ENCODE data around the gene ADCYAP1R1. TPM values are rescaled to one million over a fixed set of nuclear protein-coding genes. Genes with fewer than 3 reads are reported as not detected.

The ADCYAP1R1 gene
- total RNA-seq, 2 experiments from 2014 or later, result not detected

- Histone ChIP-seq H3K9me2 (ENCODE audit: insufficient read depth, low read length) (no peaks in the 10 kb centered on the region), H3K4me1 (ENCODE audit: insufficient read depth, low read length, poor library complexity, severe bottlenecking) (no peaks in the 10 kb centered on the region), H3K4me2 (ENCODE audit: low read length) (no peak overlapping the region), H3K4me3 (ENCODE audit: low read depth, low read length, poor library complexity, severe bottlenecking) (no peak overlapping the region), H3K9me3 (ENCODE audit: low read length) (no peaks in the 10 kb centered on the region), H3K36me3 (ENCODE audit: insufficient read depth, low read length) (no peaks in the 10 kb centered on the region), H3K79me2 (ENCODE audit: insufficient read depth, low read depth, low read length) (no peaks in the 10 kb centered on the region), H3K27ac (ENCODE audit: low read depth, low read length, poor library complexity, severe bottlenecking) (no peak overlapping the region), H4K20me1 (ENCODE audit: insufficient read depth, low read length) (no peaks in the 10 kb centered on the region), H2AFZ (ENCODE audit: low read length) (no peak overlapping the region)
- intact Hi-C loops (cut with micrococcal nuclease; ENCODE audit: unreplicated experiment), result no loop called here
- DNase-seq (ENCODE audit: low spot score), result no peak
- POLR2A ChIA-PET, result no interaction called here
- no peak for TF ChIP-seq CTCF (conservative IDR thresholded peaks at IDR 0.05; ENCODE audit: low read length)
- TF ChIP-seq EZH2phosphoT487 (IDR thresholded peaks at IDR 0.05; ENCODE audit: borderline replicate concordance, low read depth, low read length), result no peak
- CTCF ChIA-PET (ENCODE audit: unreplicated experiment), result no interaction called here
- BruUV-seq (replicated peaks), result no TSS peak
These were observed 6.6 kb downstream of the ADCYAP1R1 start for GRCh38 chr7:31058688-31059087.

GRCh38 chr7:31059551-31059950 is 7.4 kb downstream of the ADCYAP1R1 start:
- H3K36me3 ChIP-seq (ENCODE audit: insufficient read depth, low read length), result no peaks in the 10 kb centered on the region
- TF ChIP-seq EZH2phosphoT487 (IDR thresholded peaks at IDR 0.05; ENCODE audit: borderline replicate concordance, low read depth, low read length) (no peak), CTCF (conservative IDR thresholded peaks at IDR 0.05; ENCODE audit: low read length) (no peak)
- H2AFZ ChIP-seq (ENCODE audit: low read length), result no peak overlapping the region
- no peaks in the 10 kb centered on the region for H3K9me3 ChIP-seq (ENCODE audit: low read length)
- CTCF ChIA-PET (ENCODE audit: unreplicated experiment), result interaction anchor here (0.7 kb wide), 1 partner anchor 35 kb away, joined by 9 read pairs; no protein-coding TSS in a partner anchor
- POLR2A ChIA-PET, result no interaction called here
- no TSS peak for BruUV-seq (replicated peaks)
- H3K4me3 ChIP-seq (ENCODE audit: low read depth, low read length, poor library complexity, severe bottlenecking), result no peak overlapping the region
- no peak overlapping the region for H3K27ac ChIP-seq (ENCODE audit: low read depth, low read length, poor library complexity, severe bottlenecking)
- intact Hi-C loops (cut with micrococcal nuclease; ENCODE audit: unreplicated experiment), result no loop called here
- no peaks in the 10 kb centered on the region for H3K9me2 ChIP-seq (ENCODE audit: insufficient read depth, low read length)
- DNase-seq (ENCODE audit: low spot score), result no peak
- no peaks in the 10 kb centered on the region for H3K4me1 ChIP-seq (ENCODE audit: insufficient read depth, low read length, poor library complexity, severe bottlenecking)
- no peaks in the 10 kb centered on the region for H3K79me2 ChIP-seq (ENCODE audit: insufficient read depth, low read depth, low read length)
- H4K20me1 ChIP-seq (ENCODE audit: insufficient read depth, low read length), result no peaks in the 10 kb centered on the region
- H3K4me2 ChIP-seq (ENCODE audit: low read length), result no peak overlapping the region

- H3K79me2 ChIP-seq (ENCODE audit: insufficient read depth, low read depth, low read length), result no peaks in the 10 kb centered on the region
- TF ChIP-seq EZH2phosphoT487 (IDR thresholded peaks at IDR 0.05; ENCODE audit: borderline replicate concordance, low read depth, low read length), result no peak
- no peak for TF ChIP-seq CTCF (conservative IDR thresholded peaks at IDR 0.05; ENCODE audit: low read length)
- no peak overlapping the region for H3K27ac ChIP-seq (ENCODE audit: low read depth, low read length, poor library complexity, severe bottlenecking)
- no peak overlapping the region for H3K4me2 ChIP-seq (ENCODE audit: low read length)
- no peak overlapping the region for H2AFZ ChIP-seq (ENCODE audit: low read length)
- DNase-seq (ENCODE audit: low spot score), result no peak
- no TSS peak for BruUV-seq (replicated peaks)
- CTCF ChIA-PET (ENCODE audit: unreplicated experiment), result interaction anchor here (1.0 kb wide), 1 partner anchor 15 kb away, joined by 3 read pairs; no protein-coding TSS in a partner anchor
- intact Hi-C loops (cut with micrococcal nuclease; ENCODE audit: unreplicated experiment), result no loop called here
- H3K9me2 ChIP-seq (ENCODE audit: insufficient read depth, low read length), result no peaks in the 10 kb centered on the region
- H3K9me3 ChIP-seq (ENCODE audit: low read length), result no peaks in the 10 kb centered on the region
- POLR2A ChIA-PET, result no interaction called here
- H3K4me1 ChIP-seq (ENCODE audit: insufficient read depth, low read length, poor library complexity, severe bottlenecking), result no peaks in the 10 kb centered on the region
- no peak overlapping the region for H3K4me3 ChIP-seq (ENCODE audit: low read depth, low read length, poor library complexity, severe bottlenecking)
- H3K36me3 ChIP-seq (ENCODE audit: insufficient read depth, low read length), result no peaks in the 10 kb centered on the region
- H4K20me1 ChIP-seq (ENCODE audit: insufficient read depth, low read length), result no peaks in the 10 kb centered on the region
These were observed 9.1 kb downstream of the ADCYAP1R1 start for GRCh38 chr7:31061185-31061584.

All from OCI-LY7 (cell line).